Liver (tissue), 9 donors: ENCODE data around the gene CASZ1. TPM values are rescaled to one million over a fixed set of nuclear protein-coding genes. Genes with fewer than 3 reads are reported as not detected.

Source experiments
- DNase-seq: peaks from one replicate; pipeline ENCODE4 v3.0.0-alpha.2; 2017; ENCODE audit warnings: low spot score
- H3K27ac ChIP-seq, 2 donors: one replicate each; pipeline ENCODE4 v1.7.0; 2013; ENCODE audit warnings: inconsistent platforms in 2 of 2, low read length in 2 of 2, control low read depth in 1 of 2, low read depth in 1 of 2, mild to moderate bottlenecking in 1 of 2
- H3K27me3 ChIP-seq, 4 donors: one replicate each; pipeline versions ENCODE4 v1.6.1 to v1.7.0; 2013; ENCODE audit warnings: low read length in 3 of 4, inconsistent platforms in 1 of 4, mild to moderate bottlenecking in 1 of 4, moderate library complexity in 1 of 4; ENCODE audit not compliant: control insufficient read depth in 4 of 4, insufficient read depth in 4 of 4
- H3K36me3 ChIP-seq, 4 donors: one replicate each; pipeline versions ENCODE4 v1.6.1 to v1.7.0; 2013; ENCODE audit warnings: low read length in 3 of 4, mild to moderate bottlenecking in 3 of 4, low read depth in 1 of 4, moderate library complexity in 1 of 4; ENCODE audit not compliant: control insufficient read depth in 4 of 4, insufficient read depth in 3 of 4
- H3K4me1 ChIP-seq, 4 donors: one replicate each; pipeline versions ENCODE4 v1.6.1 to v1.7.0; 2013; ENCODE audit warnings: low read length in 3 of 4, mild to moderate bottlenecking in 3 of 4, moderate library complexity in 1 of 4; ENCODE audit not compliant: control insufficient read depth in 4 of 4, insufficient read depth in 4 of 4
- H3K4me3 ChIP-seq, 3 donors: one replicate each; pipeline versions ENCODE4 v1.6.1 to v1.7.0; 2013; ENCODE audit warnings: low read length in 3 of 3, control low read depth in 1 of 3, low read depth in 1 of 3, mild to moderate bottlenecking in 1 of 3
- H3K9ac ChIP-seq, 2 donors: one replicate each; pipeline ENCODE4 v1.7.0; 2013; ENCODE audit warnings: low read length in 2 of 2, mild to moderate bottlenecking in 2 of 2, moderate library complexity in 2 of 2, control low read depth in 1 of 2, low read depth in 1 of 2
- H3K9me3 ChIP-seq, 4 donors: one replicate each; pipeline versions ENCODE4 v1.6.1 to v1.7.0; 2013; ENCODE audit warnings: low read length in 3 of 4; ENCODE audit not compliant: control insufficient read depth in 4 of 4
- EGR1 ChIP-seq, 2 donors: IDR thresholded peaks; 2 replicates each; pipeline ENCODE4 v1.6.1; 2016 to 2018; ENCODE audit warnings: antibody characterized with exemption in 2 of 2, low read depth in 2 of 2
- FOXA1 ChIP-seq: IDR thresholded peaks from 2 replicates; pipeline ENCODE4 v1.6.1; 2016; ENCODE audit warnings: antibody characterized with exemption
- FOXA2 ChIP-seq: IDR thresholded peaks from 2 replicates; pipeline ENCODE4 v1.6.1; 2016; ENCODE audit warnings: antibody characterized with exemption
- GABPA ChIP-seq, 2 donors: IDR thresholded peaks in 1 of 2; conservative IDR thresholded peaks in 1 of 2; 2 replicates each; pipeline ENCODE4 v1.6.1; 2016; ENCODE audit warnings: antibody characterized with exemption in 2 of 2, mild to moderate bottlenecking in 1 of 2, moderate library complexity in 1 of 2
- HNF4A ChIP-seq, 2 donors: conservative IDR thresholded peaks; 2 replicates each; pipeline ENCODE4 v1.6.1; 2016; ENCODE audit warnings: antibody characterized with exemption in 2 of 2, mild to moderate bottlenecking in 2 of 2
- HNF4G ChIP-seq: IDR thresholded peaks from 2 replicates; pipeline ENCODE4 v1.6.1; 2016; ENCODE audit warnings: antibody characterized with exemption
- JUND ChIP-seq, 2 donors: IDR thresholded peaks; 2 replicates each; pipeline ENCODE4 v1.6.1; 2016; ENCODE audit warnings: antibody characterized with exemption in 2 of 2
- NR2F2 ChIP-seq: IDR thresholded peaks from 2 replicates; pipeline ENCODE4 v1.6.1; 2016; ENCODE audit warnings: antibody characterized with exemption
- RAD21 ChIP-seq, 2 donors: IDR thresholded peaks; 2 replicates each; pipeline ENCODE4 v1.6.1; 2016; ENCODE audit warnings: antibody characterized with exemption in 2 of 2, mild to moderate bottlenecking in 2 of 2
- SP1 ChIP-seq: IDR thresholded peaks from 2 replicates; pipeline ENCODE4 v1.6.1; 2018; ENCODE audit warnings: antibody characterized with exemption, mild to moderate bottlenecking
- TAF1 ChIP-seq: conservative IDR thresholded peaks from 2 replicates; pipeline ENCODE4 v1.6.1; 2016; ENCODE audit warnings: antibody characterized with exemption, mild to moderate bottlenecking
- WGBS: extraction: QIAGEN DNeasy Blood & Tissue Kit; methylation state at CpG from one replicate; pipeline ENCODE4 v1.1.7; 2013; 5-methylcytosine and 5-hydroxymethylcytosine counted together
- polyA plus RNA-seq, 2 donors: library from polyadenylated mRNA; stranded (reverse) in 1 of 2; unstranded in 1 of 2; fragments of 200-250 nt in 1 of 2; fragments of >200 nt in 1 of 2; fragmentation: Nextera tagmentation in 1 of 2; extraction: Ambion mirVana in 1 of 2; gene quantifications; one replicate each; pipeline versions ENCODE4 v1.2.1 to v1.2.3, GENCODE V29; 2013 to 2015
- total RNA-seq, 2 donors: library from RNA; depleted of rRNA; stranded (reverse); fragments of >200 nt; gene quantifications; one replicate each; pipeline ENCODE4 v1.2.3, GENCODE V29; 2014
- TF ChIP-seq, protein P1 (sequence below): IDR thresholded peaks from 2 replicates; pipeline ENCODE4 v1.6.1; 2016; ENCODE audit warnings: antibody characterized with exemption
- TF ChIP-seq, protein P2 (sequence below): fragments of 150-350 bp; IDR thresholded peaks from 2 replicates; pipeline ENCODE4 v1.5.1; 2017; ENCODE audit warnings: improper control_type of control experiment, low read depth, low read length; ENCODE audit not compliant: missing input control
- TF ChIP-seq, protein P3 (sequence below): IDR thresholded peaks from 2 replicates; pipeline ENCODE4 v1.6.1; 2016; ENCODE audit warnings: antibody characterized with exemption
- TF ChIP-seq, protein P4 (sequence below): IDR thresholded peaks from 2 replicates; pipeline ENCODE4 v1.6.1; 2016; ENCODE audit warnings: antibody characterized with exemption
- TF ChIP-seq, protein P5 (sequence below): IDR thresholded peaks from 2 replicates; pipeline ENCODE4 v1.6.1; 2016; ENCODE audit warnings: antibody characterized with exemption, mild to moderate bottlenecking
- donor health status: healthy.
- donor health status: healthy.
- donor health status: healthy.
- donor health status: healthy.
- donor health status: healthy.

The CASZ1 gene
- total and polyA plus RNA-seq, 4 donors = 1.0 to 3.5 (median 1.9) TPM

DNA sequence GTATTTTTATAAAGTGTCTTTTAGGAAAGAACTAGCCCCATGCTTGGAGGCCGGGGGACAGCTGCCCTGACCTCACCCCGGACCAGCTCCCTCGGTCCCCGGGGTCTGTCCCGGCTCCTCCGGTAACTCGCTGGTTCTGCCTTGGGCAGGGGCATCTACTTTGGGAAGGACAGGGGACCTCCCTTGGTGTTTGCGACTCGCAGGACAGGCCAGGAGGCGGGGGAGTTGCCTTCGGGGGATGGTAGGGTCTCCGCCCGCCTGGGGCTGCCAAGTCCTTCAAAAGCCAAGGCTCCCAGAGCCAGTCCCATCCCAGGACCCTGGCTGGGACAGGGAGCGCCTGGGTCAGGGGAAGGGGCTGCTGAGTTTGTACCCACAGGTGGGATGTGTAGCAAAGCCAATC is 163.8 kb downstream of the CASZ1 start:
- H3K9ac ChIP-seq = no peak overlapping the region
- no peak for DNase-seq
- no peak overlapping the region for H3K27ac ChIP-seq
- TF ChIP-seq, protein P1, sequence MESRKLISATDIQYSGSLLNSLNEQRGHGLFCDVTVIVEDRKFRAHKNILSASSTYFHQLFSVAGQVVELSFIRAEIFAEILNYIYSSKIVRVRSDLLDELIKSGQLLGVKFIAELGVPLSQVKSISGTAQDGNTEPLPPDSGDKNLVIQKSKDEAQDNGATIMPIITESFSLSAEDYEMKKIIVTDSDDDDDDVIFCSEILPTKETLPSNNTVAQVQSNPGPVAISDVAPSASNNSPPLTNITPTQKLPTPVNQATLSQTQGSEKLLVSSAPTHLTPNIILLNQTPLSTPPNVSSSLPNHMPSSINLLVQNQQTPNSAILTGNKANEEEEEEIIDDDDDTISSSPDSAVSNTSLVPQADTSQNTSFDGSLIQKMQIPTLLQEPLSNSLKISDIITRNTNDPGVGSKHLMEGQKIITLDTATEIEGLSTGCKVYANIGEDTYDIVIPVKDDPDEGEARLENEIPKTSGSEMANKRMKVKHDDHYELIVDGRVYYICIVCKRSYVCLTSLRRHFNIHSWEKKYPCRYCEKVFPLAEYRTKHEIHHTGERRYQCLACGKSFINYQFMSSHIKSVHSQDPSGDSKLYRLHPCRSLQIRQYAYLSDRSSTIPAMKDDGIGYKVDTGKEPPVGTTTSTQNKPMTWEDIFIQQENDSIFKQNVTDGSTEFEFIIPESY = no peak
- TF ChIP-seq NR2F2 (no peak), FOXA1 (no peak), SP1 (no peak), RAD21 (IDR thresholded peaks at IDR 0.05) (no peak), GABPA (IDR thresholded peaks at IDR 0.05 in 1 of 2, conservative IDR thresholded peaks at IDR 0.05 in 1 of 2) (no peak), JUND (IDR thresholded peaks at IDR 0.05) (no peak), EGR1 (IDR thresholded peaks at IDR 0.05; ENCODE audit: low read depth in 2 of 2) (no peak)
- TF ChIP-seq, protein P2, sequence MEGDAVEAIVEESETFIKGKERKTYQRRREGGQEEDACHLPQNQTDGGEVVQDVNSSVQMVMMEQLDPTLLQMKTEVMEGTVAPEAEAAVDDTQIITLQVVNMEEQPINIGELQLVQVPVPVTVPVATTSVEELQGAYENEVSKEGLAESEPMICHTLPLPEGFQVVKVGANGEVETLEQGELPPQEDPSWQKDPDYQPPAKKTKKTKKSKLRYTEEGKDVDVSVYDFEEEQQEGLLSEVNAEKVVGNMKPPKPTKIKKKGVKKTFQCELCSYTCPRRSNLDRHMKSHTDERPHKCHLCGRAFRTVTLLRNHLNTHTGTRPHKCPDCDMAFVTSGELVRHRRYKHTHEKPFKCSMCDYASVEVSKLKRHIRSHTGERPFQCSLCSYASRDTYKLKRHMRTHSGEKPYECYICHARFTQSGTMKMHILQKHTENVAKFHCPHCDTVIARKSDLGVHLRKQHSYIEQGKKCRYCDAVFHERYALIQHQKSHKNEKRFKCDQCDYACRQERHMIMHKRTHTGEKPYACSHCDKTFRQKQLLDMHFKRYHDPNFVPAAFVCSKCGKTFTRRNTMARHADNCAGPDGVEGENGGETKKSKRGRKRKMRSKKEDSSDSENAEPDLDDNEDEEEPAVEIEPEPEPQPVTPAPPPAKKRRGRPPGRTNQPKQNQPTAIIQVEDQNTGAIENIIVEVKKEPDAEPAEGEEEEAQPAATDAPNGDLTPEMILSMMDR = no peak
- TF ChIP-seq, protein P3, sequence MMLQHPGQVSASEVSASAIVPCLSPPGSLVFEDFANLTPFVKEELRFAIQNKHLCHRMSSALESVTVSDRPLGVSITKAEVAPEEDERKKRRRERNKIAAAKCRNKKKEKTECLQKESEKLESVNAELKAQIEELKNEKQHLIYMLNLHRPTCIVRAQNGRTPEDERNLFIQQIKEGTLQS = no peak
- peaks cover 0 to 15% (median 2%) of the 10 kb centered on the region in 4 donors for H3K36me3 ChIP-seq
- no peak overlapping the region for H3K4me3 ChIP-seq
- no peaks in the 10 kb centered on the region for H3K27me3 ChIP-seq
- peaks cover 11 to 23% (median 15%) of the 10 kb centered on the region in 4 donors for H3K4me1 ChIP-seq
- 95% methylated on average over 14 of the region's 14 CpGs for WGBS
- no peaks in the 10 kb centered on the region for H3K9me3 ChIP-seq

DNA sequence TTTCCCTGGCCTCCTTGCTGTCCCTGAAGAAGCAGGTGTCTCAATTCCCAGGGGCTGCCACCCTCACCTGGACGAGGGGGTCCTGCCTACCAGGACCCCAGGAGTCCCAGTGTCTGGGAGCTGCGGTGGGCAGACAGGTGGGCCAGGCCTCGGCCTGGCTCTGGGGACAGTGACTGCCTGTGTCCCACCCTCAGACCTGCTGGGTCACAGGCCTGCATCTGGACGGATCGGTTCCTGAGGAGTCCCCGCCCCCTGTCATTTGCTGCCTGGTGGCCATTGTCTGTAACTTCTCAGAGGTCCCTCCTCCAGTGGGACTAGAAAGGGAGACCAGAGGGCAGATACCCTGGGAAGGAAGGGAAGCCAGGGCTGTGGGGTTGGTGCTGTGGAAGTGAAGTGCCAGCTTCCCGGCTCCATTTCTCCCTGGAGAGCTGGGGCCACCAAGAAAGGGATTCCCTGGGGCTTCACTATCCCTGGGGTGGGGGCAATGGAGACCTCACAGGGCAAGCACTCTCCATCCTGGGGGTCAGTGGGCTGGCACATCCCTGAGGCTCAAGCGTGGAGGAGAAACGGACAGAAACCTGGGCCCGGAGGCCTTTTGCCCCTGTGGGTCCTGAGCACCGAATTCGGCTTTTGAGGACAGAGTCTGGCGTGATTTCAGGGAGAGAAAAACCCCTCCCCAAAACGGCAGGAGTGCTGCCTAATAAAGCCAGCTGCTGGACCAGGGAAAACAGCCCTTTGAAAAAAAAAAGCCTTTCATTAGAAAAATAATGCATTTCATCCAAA is 164.4 kb downstream of the CASZ1 start:
- 88% methylated on average over 14 of the region's 14 CpGs for WGBS
- Histone ChIP-seq H3K9me3 (no peaks in the 10 kb centered on the region), H3K36me3 (peaks cover 0 to 15% (median 2%) of the 10 kb centered on the region in 4 donors), H3K4me3 (no peak overlapping the region), H3K9ac (no peak overlapping the region), H3K27ac (no peak overlapping the region), H3K4me1 (peaks cover 11 to 29% (median 15%) of the 10 kb centered on the region in 4 donors), H3K27me3 (no peaks in the 10 kb centered on the region)
- no peak for TF ChIP-seq FOXA2
- no peak for TF ChIP-seq HNF4A (conservative IDR thresholded peaks at IDR 0.05)
- no peak for DNase-seq

DNA sequence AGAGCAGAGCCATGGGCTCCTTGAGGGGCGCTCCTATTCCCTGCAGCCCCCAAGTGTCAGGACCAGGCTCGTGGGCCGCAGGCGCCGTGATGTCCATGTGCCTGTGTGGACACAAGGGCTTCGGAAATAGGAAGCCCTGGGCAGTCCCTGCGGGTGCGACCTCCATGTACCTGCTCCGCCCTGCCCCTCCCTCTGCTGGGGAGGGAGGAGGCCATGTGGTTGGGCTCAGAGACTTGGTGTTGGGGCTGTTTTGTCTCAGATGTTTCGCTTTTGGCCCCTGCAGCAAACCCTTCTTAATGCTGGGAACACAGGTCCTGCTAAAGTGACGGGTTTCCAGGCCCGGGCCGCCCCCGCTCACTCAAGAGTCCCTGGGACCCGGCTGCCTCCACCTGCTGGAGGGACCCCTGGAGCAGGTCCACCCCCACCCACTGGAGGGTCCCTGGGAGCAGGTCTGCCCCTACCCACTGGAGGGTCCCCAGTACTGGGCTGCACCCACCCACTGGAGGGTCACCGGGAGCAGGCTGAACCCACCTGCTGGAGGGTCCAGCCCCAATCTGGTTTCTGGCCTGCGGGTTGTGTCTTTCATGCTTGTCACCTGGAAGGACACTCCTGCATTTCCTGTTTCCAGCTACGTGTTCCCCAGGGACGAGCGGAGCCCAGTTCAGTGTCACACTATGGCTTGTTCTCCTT is 165.2 kb downstream of the CASZ1 start:
- H3K9me3 ChIP-seq = no peaks in the 10 kb centered on the region
- H3K36me3 ChIP-seq = peaks cover 0 to 15% (median 2%) of the 10 kb centered on the region in 4 donors
- no peaks in the 10 kb centered on the region for H3K27me3 ChIP-seq
- peaks cover 11 to 36% (median 15%) of the 10 kb centered on the region in 4 donors for H3K4me1 ChIP-seq
- H3K27ac ChIP-seq = no peak overlapping the region
- WGBS = 95% methylated on average over 20 of the region's 20 CpGs
- no peak overlapping the region for H3K4me3 ChIP-seq
- H3K9ac ChIP-seq = no peak overlapping the region
- DNase-seq = no peak
- TF ChIP-seq FOXA2 (no peak), TAF1 (no peak), JUND (IDR thresholded peaks at IDR 0.05) (no peak), RAD21 (IDR thresholded peaks at IDR 0.05) (no peak), SP1 (no peak), NR2F2 (no peak), HNF4G (no peak)
- TF ChIP-seq, protein P4, sequence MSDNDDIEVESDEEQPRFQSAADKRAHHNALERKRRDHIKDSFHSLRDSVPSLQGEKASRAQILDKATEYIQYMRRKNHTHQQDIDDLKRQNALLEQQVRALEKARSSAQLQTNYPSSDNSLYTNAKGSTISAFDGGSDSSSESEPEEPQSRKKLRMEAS = no peak
- TF ChIP-seq, protein P5, sequence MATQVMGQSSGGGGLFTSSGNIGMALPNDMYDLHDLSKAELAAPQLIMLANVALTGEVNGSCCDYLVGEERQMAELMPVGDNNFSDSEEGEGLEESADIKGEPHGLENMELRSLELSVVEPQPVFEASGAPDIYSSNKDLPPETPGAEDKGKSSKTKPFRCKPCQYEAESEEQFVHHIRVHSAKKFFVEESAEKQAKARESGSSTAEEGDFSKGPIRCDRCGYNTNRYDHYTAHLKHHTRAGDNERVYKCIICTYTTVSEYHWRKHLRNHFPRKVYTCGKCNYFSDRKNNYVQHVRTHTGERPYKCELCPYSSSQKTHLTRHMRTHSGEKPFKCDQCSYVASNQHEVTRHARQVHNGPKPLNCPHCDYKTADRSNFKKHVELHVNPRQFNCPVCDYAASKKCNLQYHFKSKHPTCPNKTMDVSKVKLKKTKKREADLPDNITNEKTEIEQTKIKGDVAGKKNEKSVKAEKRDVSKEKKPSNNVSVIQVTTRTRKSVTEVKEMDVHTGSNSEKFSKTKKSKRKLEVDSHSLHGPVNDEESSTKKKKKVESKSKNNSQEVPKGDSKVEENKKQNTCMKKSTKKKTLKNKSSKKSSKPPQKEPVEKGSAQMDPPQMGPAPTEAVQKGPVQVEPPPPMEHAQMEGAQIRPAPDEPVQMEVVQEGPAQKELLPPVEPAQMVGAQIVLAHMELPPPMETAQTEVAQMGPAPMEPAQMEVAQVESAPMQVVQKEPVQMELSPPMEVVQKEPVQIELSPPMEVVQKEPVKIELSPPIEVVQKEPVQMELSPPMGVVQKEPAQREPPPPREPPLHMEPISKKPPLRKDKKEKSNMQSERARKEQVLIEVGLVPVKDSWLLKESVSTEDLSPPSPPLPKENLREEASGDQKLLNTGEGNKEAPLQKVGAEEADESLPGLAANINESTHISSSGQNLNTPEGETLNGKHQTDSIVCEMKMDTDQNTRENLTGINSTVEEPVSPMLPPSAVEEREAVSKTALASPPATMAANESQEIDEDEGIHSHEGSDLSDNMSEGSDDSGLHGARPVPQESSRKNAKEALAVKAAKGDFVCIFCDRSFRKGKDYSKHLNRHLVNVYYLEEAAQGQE = no peak
